Measurements from ENCODE around the gene GSN.

DNA sequence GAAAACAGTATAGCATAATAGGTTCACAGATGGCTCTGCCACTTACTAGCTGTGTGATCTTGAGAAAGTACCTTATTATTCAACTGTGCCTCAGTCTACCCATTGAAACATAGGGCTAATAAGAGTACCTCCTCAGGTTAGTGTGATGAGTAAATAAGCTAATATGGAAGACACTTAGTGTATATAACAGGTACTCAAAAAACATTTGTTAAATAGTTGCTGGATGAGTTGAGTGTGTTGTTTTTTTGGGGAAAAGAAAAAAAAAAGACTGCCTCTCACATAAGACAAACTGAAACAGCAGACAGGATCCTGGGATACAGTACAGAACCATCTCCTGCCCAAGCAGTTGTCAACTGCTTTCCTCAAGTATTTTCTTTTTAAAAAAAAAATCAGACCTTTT lies 96.9 kb downstream of the GSN start:
- no peak for TF ChIP-seq POLR2AphosphoS5 (IDR thresholded peaks at IDR 0.05; ENCODE audit: borderline replicate concordance, low read depth, low read length)
- TF ChIP-seq EZH2 (IDR thresholded peaks at IDR 0.05): no peak
